Panc1 (cell line): Measurements from ENCODE around the gene MAP7.
"Not testable (repeated sequence)": the region's sequence is repeated elsewhere in the genome, so short reads cannot be mapped to it uniquely, and the experiment has no call there.

ENCODE experiments used
- POLR2AphosphoS5 ChIP-seq: IDR thresholded peaks from 2 replicates; pipeline ENCODE4 v1.6.1; 2012; ENCODE audit warnings: mild to moderate bottlenecking, low read depth, low read length, moderate library complexity
- REST ChIP-seq, 2 experiments: IDR thresholded peaks; 2 replicates each; pipeline ENCODE4 v1.6.1; 2011 to 2012; ENCODE audit warnings: low read depth in 2 of 2, control low read depth in 1 of 2, low read length in 1 of 2, mild to moderate bottlenecking in 1 of 2, moderate library complexity in 1 of 2; ENCODE audit not compliant: insufficient read depth in 1 of 2
- TCF7L2 ChIP-seq: IDR thresholded peaks from 2 replicates; pipeline ENCODE4 v1.6.1; 2011; ENCODE audit warnings: mild to moderate bottlenecking, low read depth, low read length, inconsistent platforms
- TF ChIP-seq, protein P1 (sequence below): fragments of 450-650 bp; IDR thresholded peaks from 2 replicates; pipeline ENCODE4 v1.5.1; 2017; ENCODE audit warnings: mild to moderate bottlenecking

GRCh38 chr6:136590846-136591245 lies 40.6 kb upstream of the MAP7 start:
- TF ChIP-seq, protein P1, sequence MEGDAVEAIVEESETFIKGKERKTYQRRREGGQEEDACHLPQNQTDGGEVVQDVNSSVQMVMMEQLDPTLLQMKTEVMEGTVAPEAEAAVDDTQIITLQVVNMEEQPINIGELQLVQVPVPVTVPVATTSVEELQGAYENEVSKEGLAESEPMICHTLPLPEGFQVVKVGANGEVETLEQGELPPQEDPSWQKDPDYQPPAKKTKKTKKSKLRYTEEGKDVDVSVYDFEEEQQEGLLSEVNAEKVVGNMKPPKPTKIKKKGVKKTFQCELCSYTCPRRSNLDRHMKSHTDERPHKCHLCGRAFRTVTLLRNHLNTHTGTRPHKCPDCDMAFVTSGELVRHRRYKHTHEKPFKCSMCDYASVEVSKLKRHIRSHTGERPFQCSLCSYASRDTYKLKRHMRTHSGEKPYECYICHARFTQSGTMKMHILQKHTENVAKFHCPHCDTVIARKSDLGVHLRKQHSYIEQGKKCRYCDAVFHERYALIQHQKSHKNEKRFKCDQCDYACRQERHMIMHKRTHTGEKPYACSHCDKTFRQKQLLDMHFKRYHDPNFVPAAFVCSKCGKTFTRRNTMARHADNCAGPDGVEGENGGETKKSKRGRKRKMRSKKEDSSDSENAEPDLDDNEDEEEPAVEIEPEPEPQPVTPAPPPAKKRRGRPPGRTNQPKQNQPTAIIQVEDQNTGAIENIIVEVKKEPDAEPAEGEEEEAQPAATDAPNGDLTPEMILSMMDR: not testable (repeated sequence)
- TF ChIP-seq TCF7L2; REST (IDR thresholded peaks at IDR 0.05; ENCODE audit: insufficient read depth in 1 of 2, low read depth in 2 of 2, low read length in 1 of 2); POLR2AphosphoS5: not testable (repeated sequence)
